K562 (cell line): ENCODE data around the gene PDZRN4. TPM values are rescaled to one million over a fixed set of nuclear protein-coding genes. Genes with fewer than 3 reads are reported as not detected.

Experiments used
- CBFB ChIP-seq: sonication (generic); formaldehyde crosslinking; IDR thresholded peaks from 2 replicates; pipeline ENCODE4 v1.4.0; 2020; ENCODE audit warnings: mild to moderate bottlenecking, missing genetic modification reagents
- GATAD2A ChIP-seq: fragments of 450-650 bp; IDR thresholded peaks from 2 replicates; pipeline ENCODE4 v1.6.1; 2017
- HNRNPH1 ChIP-seq: fragments of 200-400 bp; formaldehyde crosslinking; optimal IDR thresholded peaks from 2 replicates; pipeline ENCODE3; 2017; ENCODE audit warnings: low read depth, mild to moderate bottlenecking, low read length, moderate library complexity
- NR3C1 ChIP-seq: sonication (generic); formaldehyde crosslinking; IDR thresholded peaks from 2 replicates; pipeline ENCODE4 v1.8.1; 2022; ENCODE audit warnings: missing genetic modification reagents
- NUFIP1 ChIP-seq: fragments of 450-650 bp; IDR thresholded peaks from 2 replicates; pipeline ENCODE4 v1.6.1; 2018; ENCODE audit not compliant: partially characterized antibody
- PURB ChIP-seq: sonication (generic); formaldehyde crosslinking; IDR thresholded peaks from 2 replicates; pipeline ENCODE4 v1.9.0; 2021; ENCODE audit warnings: low read depth, mild to moderate bottlenecking, missing genetic modification reagents
- SRSF3 ChIP-seq: fragments of 200-400 bp; formaldehyde crosslinking; IDR thresholded peaks from 2 replicates; pipeline ENCODE4 v1.6.1; 2016; ENCODE audit warnings: mild to moderate bottlenecking, low read length, moderate library complexity; ENCODE audit not compliant: insufficient read depth
- TBL1XR1 ChIP-seq, 2 experiments: IDR thresholded peaks; 2 replicates each; pipeline ENCODE4 v1.6.1; 2012; ENCODE audit warnings: improper control_type of control experiment in 2 of 2, low read length in 2 of 2, mild to moderate bottlenecking in 1 of 2
- ZNF133 ChIP-seq: fragments of 250-450 bp; sonication (Bioruptor Pico); IDR thresholded peaks from 2 replicates; pipeline ENCODE4 v1.4.0; 2020; ENCODE audit warnings: mild to moderate bottlenecking
- polyA plus RNA-seq, 8 experiments: library from polyadenylated mRNA; depleted of rRNA in 4 of 8; stranded (reverse) in 5 of 8; unstranded in 3 of 8; fragments of >200 nt; fragmentation: Nextera tagmentation in 2 of 8; fragmentation: Illumina TruSeq in 1 of 8; extraction: Ambion mirVana in 2 of 8; extraction: Trizol in 1 of 8; gene quantifications; 2 replicates each; pipeline versions ENCODE4 v1.2.1 to v1.2.3, GENCODE V29; 2011 to 2014; ENCODE audit warnings: inconsistent platforms in 1 of 8, missing spikeins in 1 of 8
- total RNA-seq, 7 experiments: library from RNA; depleted of rRNA in 6 of 7; stranded (reverse); fragments of >200 nt in 6 of 7; fragmentation: Illumina TruSeq in 2 of 7; extraction: Trizol in 2 of 7; gene quantifications; 2 replicates each; pipeline versions ENCODE4 v1.2.1 to v1.2.3, GENCODE V29; 2011 to 2021; ENCODE audit warnings: low replicate concordance in 1 of 7
- TF ChIP-seq, protein P1 (sequence below): sonication (generic); formaldehyde crosslinking; IDR thresholded peaks from 2 replicates; pipeline ENCODE4 v1.8.1; 2023; ENCODE audit warnings: mild to moderate bottlenecking, missing genetic modification reagents

PDZRN4 gene
- total and polyA plus RNA-seq, 9 of the 15 experiments (the other 6 are each of a cell fraction or from before 2014, with no cell fraction given): not detected

DNA sequence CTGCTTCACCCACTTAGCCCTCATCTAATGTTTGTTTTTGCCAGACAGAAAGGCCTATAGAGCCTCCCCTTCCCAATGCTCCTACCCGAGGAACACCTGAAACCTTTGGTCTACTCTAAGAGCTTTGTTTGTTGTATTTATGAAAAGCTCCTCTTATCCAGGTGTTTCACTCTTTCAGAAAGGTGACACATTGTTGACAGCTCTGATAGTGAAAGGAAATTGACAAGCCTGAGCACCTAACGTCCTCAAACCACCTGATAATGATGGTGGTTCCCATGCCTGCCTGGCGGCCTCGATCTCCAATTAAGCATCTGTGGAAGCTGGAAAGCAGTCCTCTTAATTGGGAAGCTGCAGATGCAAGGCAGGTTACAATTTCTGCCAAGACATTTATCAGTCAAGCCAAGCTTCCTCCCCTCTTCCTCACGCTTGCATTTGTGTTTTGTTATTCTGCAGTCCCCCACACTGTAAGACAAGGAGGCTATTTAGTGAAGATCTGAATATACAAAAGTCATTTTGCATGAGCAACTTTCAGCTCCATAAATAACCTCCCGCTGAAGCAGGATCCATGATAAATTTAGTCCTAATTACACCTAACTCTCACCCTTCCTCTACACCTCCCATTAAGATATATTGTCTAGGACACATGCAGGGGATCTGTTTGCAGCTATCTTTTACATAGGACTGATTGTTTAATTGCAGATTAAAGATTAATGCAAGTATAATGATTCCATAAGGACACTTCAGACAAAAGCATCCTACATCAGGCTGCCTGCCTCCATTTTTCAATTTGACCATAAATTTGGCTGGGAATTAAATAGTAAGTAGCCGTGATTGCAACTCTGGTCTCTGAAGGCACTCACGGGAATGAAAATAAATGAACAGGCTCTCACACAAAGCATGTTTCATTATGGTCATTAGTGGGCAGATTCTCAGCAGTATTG, 288.6 kb downstream of the PDZRN4 start (continued):
- TF ChIP-seq, protein P1, sequence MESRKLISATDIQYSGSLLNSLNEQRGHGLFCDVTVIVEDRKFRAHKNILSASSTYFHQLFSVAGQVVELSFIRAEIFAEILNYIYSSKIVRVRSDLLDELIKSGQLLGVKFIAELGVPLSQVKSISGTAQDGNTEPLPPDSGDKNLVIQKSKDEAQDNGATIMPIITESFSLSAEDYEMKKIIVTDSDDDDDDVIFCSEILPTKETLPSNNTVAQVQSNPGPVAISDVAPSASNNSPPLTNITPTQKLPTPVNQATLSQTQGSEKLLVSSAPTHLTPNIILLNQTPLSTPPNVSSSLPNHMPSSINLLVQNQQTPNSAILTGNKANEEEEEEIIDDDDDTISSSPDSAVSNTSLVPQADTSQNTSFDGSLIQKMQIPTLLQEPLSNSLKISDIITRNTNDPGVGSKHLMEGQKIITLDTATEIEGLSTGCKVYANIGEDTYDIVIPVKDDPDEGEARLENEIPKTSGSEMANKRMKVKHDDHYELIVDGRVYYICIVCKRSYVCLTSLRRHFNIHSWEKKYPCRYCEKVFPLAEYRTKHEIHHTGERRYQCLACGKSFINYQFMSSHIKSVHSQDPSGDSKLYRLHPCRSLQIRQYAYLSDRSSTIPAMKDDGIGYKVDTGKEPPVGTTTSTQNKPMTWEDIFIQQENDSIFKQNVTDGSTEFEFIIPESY (CRISPR knock-in tag): no peak
- TF ChIP-seq SRSF3 (no peak), TBL1XR1 (IDR thresholded peaks at IDR 0.05; ENCODE audit: low read length in 2 of 2) (no peak), ZNF133 (CRISPR knock-in tag) (no peak), NUFIP1 (no peak), PURB (no peak), NR3C1 (CRISPR knock-in tag) (no peak), GATAD2A (no peak), HNRNPH1 (no peak), CBFB (CRISPR knock-in tag) (no peak)
